HepG2 (cell line): Measurements from ENCODE around the gene MRRF. TPM values are rescaled to one million over a fixed set of nuclear protein-coding genes. Genes with fewer than 3 reads are reported as not detected.

Experiments
- ATAC-seq: fragments of 200-7000 bp; cut with Tn5 transposase; 3 replicates; pipeline ENCODE4 v1.9.1; 2020; ENCODE audit warnings: mild to moderate bottlenecking, moderate library complexity
- BruUV-seq: library from RNA; stranded (reverse); fragments of 400-500 nt; replicated peaks from 2 replicates; lab custom pipeline; 2021; lab: Mats Ljungman, UMichigan
- CTCF ChIA-PET: fragments of 300-600 bp; formaldehyde crosslinking; extraction: SDS; loops from one replicate; lab custom pipeline; 2021; ENCODE audit warnings: low total read pairs, inconsistent platforms, low intra/inter-chr PET ratio; lab: Yijun Ruan, JAX
- POLR2A ChIA-PET: fragments of 350-600 bp; sonication (Branson Sonifier 250); formaldehyde crosslinking; loops from one replicate; lab custom pipeline; 2020; ENCODE audit warnings: antibody characterized with exemption, inconsistent platforms; lab: Yijun Ruan, JAX
- DNase-seq: peaks from one replicate; pipeline ENCODE4 v3.0.0-alpha.2; 2015; ENCODE audit warnings: low spot score
- FAIRE-seq: peaks from 3 replicates; lab custom pipeline; 2011; peaks lifted over from hg19 to GRCh38; lab: Jason Lieb, UNC
- H2AFZ ChIP-seq: one replicate; pipeline ENCODE4 v1.6.1; 2011; ENCODE audit warnings: low read length, inconsistent platforms
- H3K27ac ChIP-seq: fragments of 300-600 bp; 3 replicates; pipeline ENCODE4 v1.8.0; 2011; ENCODE audit warnings: mixed run types, mild to moderate bottlenecking, mixed read lengths, low read length, inconsistent platforms; ENCODE audit not compliant: insufficient read depth; ENCODE audit errors: extremely low read length
- H3K27me3 ChIP-seq, 2 experiments: fragments of 200-600 bp in 1 of 2; 2 replicates in 1 of 2; 3 replicates in 1 of 2; pipeline versions ENCODE4 v1.6.0 to v1.8.0; 2011; ENCODE audit warnings: low read length in 2 of 2, mild to moderate bottlenecking in 2 of 2, moderate library complexity in 2 of 2, inconsistent platforms in 1 of 2; ENCODE audit not compliant: insufficient read depth in 2 of 2, control insufficient read depth in 1 of 2
- H3K36me3 ChIP-seq, 2 experiments: fragments of 200-600 bp in 1 of 2; replicated peaks in 1 of 2; 2 replicates in 1 of 2; 3 replicates in 1 of 2; pipeline versions ENCODE4 v1.5.1 to v1.8.0; 2011; ENCODE audit warnings: low read length in 2 of 2, inconsistent platforms in 1 of 2; ENCODE audit not compliant: insufficient read depth in 2 of 2, control insufficient read depth in 1 of 2
- H3K4me1 ChIP-seq: 2 replicates; pipeline ENCODE4 v1.5.1; 2012; ENCODE audit warnings: low read length, inconsistent platforms; ENCODE audit not compliant: insufficient read depth
- H3K4me2 ChIP-seq: 2 replicates; pipeline ENCODE4 v1.6.0; 2011; ENCODE audit warnings: low read depth, low read length, inconsistent platforms
- H3K4me3 ChIP-seq, 3 experiments: fragments of 200-600 bp in 1 of 3; sonication (generic), shearing (Covaris generic) in 1 of 3; replicated peaks in 1 of 3; 2 replicates each; pipeline ENCODE4 v1.5.1; 2011 to 2016; ENCODE audit warnings: low read length in 3 of 3, inconsistent platforms in 2 of 3, low read depth in 2 of 3, mild to moderate bottlenecking in 2 of 3, control low read depth in 1 of 3, mixed read lengths in 1 of 3; ENCODE audit not compliant: insufficient read depth in 1 of 3
- H3K79me2 ChIP-seq: one replicate; pipeline ENCODE4 v1.6.1; 2011; ENCODE audit warnings: low read length, inconsistent platforms; ENCODE audit not compliant: insufficient read depth
- H3K9ac ChIP-seq: 2 replicates; pipeline ENCODE4 v1.6.0; 2011; ENCODE audit warnings: mild to moderate bottlenecking, low read depth, low read length, inconsistent platforms; ENCODE audit not compliant: insufficient read depth
- H3K9me3 ChIP-seq: 2 replicates; pipeline ENCODE4 v1.5.1; 2012; ENCODE audit warnings: mild to moderate bottlenecking, low read length
- H4K20me1 ChIP-seq: 2 replicates; pipeline ENCODE4 v1.6.0; 2011; ENCODE audit warnings: inconsistent platforms, mild to moderate bottlenecking, low read length, moderate library complexity; ENCODE audit not compliant: insufficient read depth
- GZF1 ChIP-seq: sonication (generic); formaldehyde crosslinking; IDR thresholded peaks from 2 replicates; pipeline ENCODE4 v1.5.1; 2020; ENCODE audit warnings: mild to moderate bottlenecking, missing genetic modification reagents
- HNF4G ChIP-seq, 2 experiments: sonication (generic) in 1 of 2; formaldehyde crosslinking in 1 of 2; IDR thresholded peaks; 2 replicates each; pipeline versions ENCODE4 v1.4.0 to v1.6.1; 2011 to 2020; ENCODE audit warnings: borderline replicate concordance in 2 of 2, low read depth in 2 of 2, mild to moderate bottlenecking in 2 of 2, low read length in 1 of 2, missing genetic modification reagents in 1 of 2, moderate library complexity in 1 of 2
- IKZF5 ChIP-seq: IDR thresholded peaks from 2 replicates; pipeline ENCODE4 v1.6.1; 2018; ENCODE audit warnings: missing genetic modification reagents, mild to moderate bottlenecking, missing compliant biosample characterization
- JUN ChIP-seq: sonication (generic); formaldehyde crosslinking; IDR thresholded peaks from 2 replicates; pipeline ENCODE4 v1.4.0; 2020; ENCODE audit warnings: mild to moderate bottlenecking, missing genetic modification reagents
- KLF6 ChIP-seq: IDR thresholded peaks from 2 replicates; pipeline ENCODE4 v1.8.0; 2016; ENCODE audit warnings: missing biosample characterization, missing genetic modification reagents
- POLR2AphosphoS5 ChIP-seq: IDR thresholded peaks from 2 replicates; pipeline ENCODE4 v1.6.1; 2012; ENCODE audit warnings: low read depth, low read length
- RARA ChIP-seq: IDR thresholded peaks from 2 replicates; pipeline ENCODE4 v1.6.1; 2016; ENCODE audit warnings: missing genetic modification reagents, missing compliant biosample characterization
- RARG ChIP-seq: sonication (generic); formaldehyde crosslinking; IDR thresholded peaks from 2 replicates; pipeline ENCODE4 v1.4.0; 2020; ENCODE audit warnings: low read depth, mild to moderate bottlenecking, missing genetic modification reagents
- ZHX2 ChIP-seq, 2 experiments: sonication (generic) in 1 of 2; formaldehyde crosslinking in 1 of 2; IDR thresholded peaks; 2 replicates each; pipeline versions ENCODE4 v1.6.1 to v1.9.0; 2014 to 2022; ENCODE audit warnings: antibody characterized with exemption in 1 of 2, borderline replicate concordance in 1 of 2, inconsistent platforms in 1 of 2, low read depth in 1 of 2, missing genetic modification reagents in 1 of 2
- ZMYM3 ChIP-seq: sonication (generic); formaldehyde crosslinking; IDR thresholded peaks from 2 replicates; pipeline ENCODE4 v1.5.1; 2020; ENCODE audit warnings: mild to moderate bottlenecking, missing genetic modification reagents
- ZNF251 ChIP-seq: sonication (generic); formaldehyde crosslinking; IDR thresholded peaks from 2 replicates; pipeline ENCODE4 v1.9.0; 2021; ENCODE audit warnings: mild to moderate bottlenecking, missing genetic modification reagents
- ZNF749 ChIP-seq: sonication (generic); formaldehyde crosslinking; IDR thresholded peaks from 2 replicates; pipeline ENCODE4 v1.8.0; 2022; ENCODE audit warnings: mild to moderate bottlenecking, missing genetic modification reagents, moderate library complexity, borderline replicate concordance
- ZNF782 ChIP-seq: sonication (generic); formaldehyde crosslinking; IDR thresholded peaks from 2 replicates; pipeline ENCODE4 v1.4.0; 2020; ENCODE audit warnings: missing genetic modification reagents, mild to moderate bottlenecking, borderline replicate concordance
- WGBS: methylation state at CpG from one replicate; pipeline ENCODE4 v1.1.6; 2017; ENCODE audit warnings: low lambda C conversion rate; 5-methylcytosine and 5-hydroxymethylcytosine counted together
- in situ Hi-C: cut with HindIII; loops from 2 replicates; pipeline ENCODE4 v1.10.0; 2017; ENCODE audit warnings: low pct_unique_long_range_greater_than_20kb; ENCODE audit not compliant: extremely low pct_ligation_motif_present
- intact Hi-C: fragments of 100-400 bp; cut with micrococcal nuclease; formaldehyde crosslinking; loops from one replicate; pipeline ENCODE4 v1.10.0; 2022; ENCODE audit not compliant: unreplicated experiment
- polyA plus RNA-seq, 8 experiments: library from polyadenylated mRNA; depleted of rRNA in 3 of 8; stranded (reverse) in 7 of 8; unstranded in 1 of 8; fragments of >200 nt; fragmentation: Illumina TruSeq in 4 of 8; extraction: Trizol in 4 of 8; gene quantifications; 2 replicates each; pipeline versions ENCODE4 v1.2.1 to v1.2.3, GENCODE V29; 2011 to 2016; ENCODE audit warnings: low read depth in 4 of 8, missing spikeins in 1 of 8, mixed read lengths in 1 of 8; ENCODE audit not compliant: insufficient read depth in 1 of 8
- total RNA-seq, 5 experiments: library from RNA; depleted of rRNA; stranded (reverse); fragments of >200 nt; fragmentation: Illumina TruSeq; extraction: Trizol; gene quantifications; 2 replicates each; pipeline ENCODE4 v1.2.3, GENCODE V29; 2016; ENCODE audit warnings: low read depth in 1 of 5

Gene MRRF
- total and polyA plus RNA-seq, 2 of the 13 experiments (the other 11 are each of a cell fraction or from before 2014, with no cell fraction given): 37.3 to 44.3 TPM

- TF ChIP-seq GZF1 (no peak), ZNF251 (CRISPR knock-in tag) (no peak)
- TF ChIP-seq, all 625 proteins: peak for 0
Observed at GRCh38 chr9:122371846-122372245, 107.2 kb downstream of the MRRF start (continued).

- Histone ChIP-seq H3K4me2 (no peak overlapping the region), H3K9me3 (no peaks in the 10 kb centered on the region), H3K9ac (no peak overlapping the region), H4K20me1 (no peaks in the 10 kb centered on the region), H3K27ac (no peak overlapping the region), H3K27me3 (peaks cover 0 to 18% of the 10 kb centered on the region in 2 experiments), H3K36me3 (no peaks in the 10 kb centered on the region), H3K79me2 (no peaks in the 10 kb centered on the region), H2AFZ (no peak overlapping the region), H3K4me3 (no peak overlapping the region), H3K4me1 (peaks cover 26% of the 10 kb centered on the region)
- no peak for DNase-seq
- ATAC-seq: no peak
- 56% methylated on average over 14 of the region's 19 CpGs for WGBS
- in situ Hi-C loops: loop anchor here (25.0 kb wide), 1 partner anchor 439 kb away; the partner anchor contains the start of gene OR1K1
- no peak for FAIRE-seq
- CTCF ChIA-PET: no interaction called here
- POLR2A ChIA-PET: no interaction called here
- intact Hi-C loops: no loop called here
- BruUV-seq: no TSS peak
- TF ChIP-seq POLR2AphosphoS5 (no peak), ZHX2 (IDR thresholded peaks at IDR 0.05; ENCODE audit: low read depth) (no peak), ZHX2 (CRISPR knock-in tag; IDR thresholded peaks at IDR 0.05; ENCODE audit: borderline replicate concordance) (no peak), KLF6 (no peak), HNF4G (IDR thresholded peaks at IDR 0.05; ENCODE audit: borderline replicate concordance, low read depth, low read length) (no peak), HNF4G (CRISPR knock-in tag; IDR thresholded peaks at IDR 0.05; ENCODE audit: borderline replicate concordance, low read depth) (no peak), JUN (CRISPR knock-in tag) (no peak), IKZF5 (no peak), RARA (CRISPR knock-in tag) (no peak), ZNF749 (CRISPR knock-in tag) (no peak), ZNF782 (CRISPR knock-in tag) (no peak), RARG (CRISPR knock-in tag) (no peak), ZMYM3 (CRISPR knock-in tag) (no peak)
Observed at GRCh38 chr9:122372856-122373845, 108.5 kb downstream of the MRRF start.
